Stimulated activated CD8-positive, alpha-beta memory T cell treated with anti-CD3 and anti-CD28 coated beads, Interleukin-12 subunit alpha, Interleukin-12 subunit beta, amount 100 ng/mL, for 1 hour (primary cell): ENCODE data around the gene SEH1L.
A peak's percentile ranks its signal among the peaks of the same experiment; 100 is the strongest.
"Not testable (repeated sequence)": the region's sequence is repeated elsewhere in the genome, so short reads cannot be mapped to it uniquely, and the experiment has no call there.

Experiments
- DNase-seq: peaks from one replicate; pipeline ENCODE4 v3.0.0-alpha.2; 2020; ENCODE audit warnings: low read depth

The SEH1L gene

DNA sequence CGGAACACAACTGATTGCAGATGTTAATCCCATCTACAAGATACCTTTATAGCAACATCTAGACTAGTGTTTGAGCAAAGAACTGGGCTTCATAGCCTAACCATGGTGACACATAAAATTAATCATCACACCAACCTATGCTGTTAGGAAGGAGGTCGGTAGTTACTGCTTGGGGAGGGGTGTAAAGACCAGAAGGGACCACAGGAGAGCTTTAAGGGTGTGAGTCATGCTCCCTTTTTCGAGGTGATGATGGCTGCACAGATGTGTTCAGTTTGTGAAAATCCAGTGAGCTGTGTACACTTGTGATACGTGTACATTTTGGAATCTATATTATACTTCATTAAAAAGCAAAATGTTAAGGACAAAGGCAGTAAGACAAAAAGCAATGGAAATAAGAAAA, 4.6 kb upstream of the SEH1L start:
- no peak for DNase-seq

DNA sequence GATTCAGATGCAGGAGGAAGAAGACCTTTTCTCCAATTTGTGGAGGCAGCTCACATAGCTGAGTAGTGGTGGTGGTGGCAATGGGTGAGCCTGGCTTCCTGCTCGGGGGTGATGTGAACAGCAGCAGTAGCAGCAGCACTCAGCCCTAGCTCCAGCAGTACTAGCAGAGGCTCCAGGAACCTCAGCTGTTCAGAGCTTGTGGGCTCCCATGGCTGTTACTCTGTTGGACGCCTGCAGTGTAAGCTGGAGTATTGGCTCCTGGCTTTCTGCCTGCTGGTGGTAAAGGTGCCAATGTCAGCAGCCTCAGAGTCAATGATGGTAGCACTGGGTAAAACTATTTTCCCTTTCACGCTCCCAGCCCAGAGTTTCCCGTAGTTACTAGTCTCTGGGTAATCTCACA, 3.1 kb upstream of the SEH1L start:
- DNase-seq = no peak

DNA sequence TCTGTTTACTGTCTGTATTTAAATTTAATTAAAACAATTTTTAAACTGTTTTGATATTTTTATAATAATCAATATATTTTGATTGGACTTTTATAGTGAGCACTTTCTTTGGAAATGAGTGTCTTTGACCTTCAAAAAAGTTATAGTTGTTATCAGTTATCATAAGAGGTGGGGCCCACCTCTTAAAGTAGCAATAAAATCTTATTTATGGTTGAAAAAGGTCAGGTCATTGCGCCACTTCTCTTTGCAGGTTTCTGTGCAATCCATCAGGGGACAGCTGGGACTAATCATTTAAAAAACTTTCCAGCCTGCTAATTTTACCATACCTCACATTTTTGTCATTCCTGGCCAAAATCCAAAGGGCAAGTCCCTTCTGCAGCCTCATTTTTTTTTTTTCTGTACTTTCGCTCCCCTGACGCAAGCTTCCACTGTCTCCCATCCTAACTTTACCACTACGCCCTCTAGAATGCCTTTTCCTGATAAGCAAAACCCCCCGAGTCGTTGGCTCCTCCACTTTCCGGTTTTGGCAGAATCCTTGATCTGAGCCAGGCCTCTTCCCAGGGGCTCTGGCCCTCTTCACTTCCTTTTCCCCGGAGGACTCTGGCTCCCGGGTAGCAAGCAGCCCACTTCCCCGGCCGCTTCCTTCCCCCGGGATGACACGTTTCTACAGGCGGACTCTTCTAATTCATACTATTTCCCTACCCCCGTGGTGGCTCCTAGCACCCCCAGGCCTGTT, 1.1 kb upstream of the SEH1L start:
- peak; percentile 5 for DNase-seq

DNA sequence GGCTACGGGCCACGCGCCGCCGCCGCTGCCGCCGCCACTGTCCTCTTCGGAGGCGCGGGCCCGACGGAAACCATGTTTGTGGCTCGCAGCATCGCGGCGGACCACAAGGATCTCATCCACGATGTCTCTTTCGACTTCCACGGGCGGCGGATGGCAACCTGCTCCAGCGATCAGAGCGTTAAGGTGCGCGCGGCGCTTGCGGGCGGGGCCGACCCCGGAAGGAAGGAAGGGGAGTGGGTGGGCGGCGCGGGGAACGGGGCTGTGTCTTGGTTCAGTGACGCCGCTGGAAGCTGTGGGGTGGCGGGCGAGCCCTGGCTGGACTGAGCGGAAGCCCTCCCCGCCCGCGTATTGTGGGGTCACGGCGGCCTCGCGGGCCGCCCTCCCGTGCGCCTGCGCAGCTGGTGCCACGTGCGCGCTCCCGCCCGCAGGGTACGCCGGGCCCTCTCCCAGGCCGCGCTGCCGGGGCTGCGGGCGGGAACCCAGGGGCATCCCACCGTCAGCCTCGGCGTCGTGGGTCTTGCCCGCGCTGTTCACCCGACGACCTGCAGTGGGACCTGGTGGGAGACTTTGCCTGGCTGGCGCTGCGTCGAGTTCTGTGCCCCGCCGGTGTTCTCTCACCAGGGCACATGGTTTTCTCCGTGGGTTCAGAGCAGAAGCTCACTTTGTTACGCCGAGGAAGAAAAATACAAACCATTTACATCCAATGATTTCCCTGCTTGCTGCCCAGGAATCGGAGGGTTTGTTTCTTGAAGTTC, 416 bp downstream of the SEH1L start:
- peak; percentile 97 for DNase-seq

DNA sequence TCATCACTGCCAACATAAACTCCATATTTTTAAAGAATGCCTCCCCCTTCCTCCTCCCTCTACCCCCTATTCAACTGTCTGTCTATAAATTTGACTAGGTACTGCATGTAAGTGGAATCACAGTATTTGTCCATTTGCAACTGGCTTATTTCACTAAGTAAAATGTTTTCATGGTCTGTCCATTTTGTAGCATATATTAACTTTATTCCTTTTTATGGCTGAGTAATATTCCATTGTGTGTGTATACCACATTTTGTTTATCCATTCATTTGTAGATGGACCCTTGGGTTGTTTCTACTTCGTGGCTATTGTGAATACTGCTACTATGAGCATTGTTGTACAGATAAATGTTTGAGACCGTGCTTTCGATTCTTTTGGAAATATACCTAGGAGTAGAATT, 10.7 kb downstream of the SEH1L start:
- DNase-seq = no peak

DNA sequence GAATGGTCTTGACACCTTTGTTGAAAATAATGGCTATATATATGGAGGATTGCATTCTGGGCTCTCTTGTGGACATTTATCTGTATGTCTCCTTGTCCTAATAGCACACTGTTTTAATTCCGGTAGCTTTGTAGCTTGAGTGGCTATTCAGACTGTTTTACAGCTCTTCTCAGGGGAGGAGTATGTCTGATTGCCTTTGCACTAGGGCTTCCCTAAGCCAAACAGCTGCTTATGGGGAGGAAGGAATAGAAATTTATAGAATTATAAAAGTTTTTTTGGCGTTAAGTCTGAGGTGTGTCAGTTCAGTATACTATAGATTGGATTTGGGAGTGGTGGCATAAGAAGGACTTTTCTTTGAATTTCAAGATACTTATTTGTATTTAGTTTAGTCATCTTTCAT, 12.6 kb downstream of the SEH1L start:
- no peak for DNase-seq

DNA sequence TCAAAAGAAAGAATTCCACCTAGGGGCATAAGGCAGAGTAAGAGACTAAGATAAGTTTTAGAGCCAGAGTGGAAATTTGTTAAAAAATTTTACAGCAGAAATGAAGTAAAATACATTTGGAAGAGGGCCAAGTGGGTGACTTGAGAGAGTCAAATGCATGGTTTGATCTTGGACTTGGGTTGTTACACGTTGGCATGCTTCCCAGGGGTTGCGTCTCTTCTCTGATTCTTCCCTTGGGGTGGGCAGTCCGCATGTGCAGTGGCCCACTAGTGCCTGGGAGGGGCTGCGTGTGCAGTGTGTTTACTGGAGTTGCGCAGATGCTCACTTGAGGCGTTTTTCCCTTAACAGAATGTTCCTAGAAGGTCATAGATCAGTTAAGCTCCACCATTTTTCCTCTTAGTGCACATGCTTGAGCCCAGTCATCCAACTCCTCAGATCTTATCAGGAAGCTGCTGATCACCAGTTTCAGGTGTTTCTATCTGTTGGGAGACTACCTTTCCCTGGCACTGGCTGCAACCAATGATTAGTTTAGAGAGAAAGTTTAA, 13.1 kb downstream of the SEH1L start:
- no peak for DNase-seq

DNA sequence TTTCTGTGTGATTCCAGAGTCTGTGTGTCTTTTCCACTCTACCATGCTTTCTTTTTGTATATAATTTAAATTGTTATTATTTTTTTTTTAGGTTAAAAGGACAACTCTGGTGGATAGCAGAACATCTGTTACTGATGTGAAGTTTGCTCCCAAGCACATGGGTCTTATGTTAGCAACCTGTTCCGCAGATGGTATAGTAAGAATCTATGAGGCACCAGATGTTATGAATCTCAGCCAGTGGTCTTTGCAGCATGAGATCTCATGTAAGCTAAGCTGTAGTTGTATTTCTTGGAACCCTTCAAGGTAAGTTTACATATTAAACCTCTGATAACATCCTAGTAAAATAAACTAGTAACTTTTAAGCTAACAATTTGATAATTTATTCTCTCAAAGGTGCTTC, 15.3 kb downstream of the SEH1L start:
- no peak for DNase-seq

DNA sequence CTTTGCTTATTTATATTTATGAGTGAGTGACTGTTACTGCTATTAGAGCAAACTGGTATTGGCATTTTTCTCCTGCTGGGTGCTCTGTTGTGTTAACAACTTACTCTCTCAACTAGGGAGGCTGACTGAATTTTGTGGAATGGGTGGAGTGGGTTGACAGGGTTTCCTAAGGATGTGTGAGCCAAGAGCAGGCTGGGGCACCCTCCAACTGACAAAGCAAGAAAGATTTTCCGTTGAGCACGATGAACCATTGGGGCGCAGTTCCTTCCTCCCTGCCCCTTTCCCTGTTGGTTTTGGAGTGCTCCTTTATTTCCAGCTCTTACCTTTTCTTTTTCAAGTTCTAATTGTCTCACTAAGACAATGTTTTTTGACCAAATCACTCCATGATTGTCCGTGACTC, 20.3 kb downstream of the SEH1L start:
- DNase-seq = no peak

DNA sequence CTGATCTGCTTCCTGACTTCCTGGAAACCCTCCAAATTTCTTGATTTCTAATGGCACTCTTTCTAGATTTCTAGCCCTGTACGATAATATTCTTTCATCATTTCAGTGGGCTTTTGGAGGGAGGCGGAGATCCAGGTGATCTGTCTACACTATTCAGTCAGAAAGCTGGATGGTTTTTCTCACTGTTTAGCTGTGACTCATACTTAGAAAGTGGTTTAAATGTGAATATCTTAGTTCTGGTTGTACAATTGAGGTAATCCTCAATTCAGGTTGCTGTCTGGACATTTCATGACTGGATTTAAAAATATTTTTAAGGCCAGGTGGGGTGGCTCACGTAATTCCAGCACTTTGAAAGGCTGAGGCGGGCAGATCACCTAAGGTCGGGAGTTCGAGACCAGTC, 20.8 kb downstream of the SEH1L start:
- no peak for DNase-seq

DNA sequence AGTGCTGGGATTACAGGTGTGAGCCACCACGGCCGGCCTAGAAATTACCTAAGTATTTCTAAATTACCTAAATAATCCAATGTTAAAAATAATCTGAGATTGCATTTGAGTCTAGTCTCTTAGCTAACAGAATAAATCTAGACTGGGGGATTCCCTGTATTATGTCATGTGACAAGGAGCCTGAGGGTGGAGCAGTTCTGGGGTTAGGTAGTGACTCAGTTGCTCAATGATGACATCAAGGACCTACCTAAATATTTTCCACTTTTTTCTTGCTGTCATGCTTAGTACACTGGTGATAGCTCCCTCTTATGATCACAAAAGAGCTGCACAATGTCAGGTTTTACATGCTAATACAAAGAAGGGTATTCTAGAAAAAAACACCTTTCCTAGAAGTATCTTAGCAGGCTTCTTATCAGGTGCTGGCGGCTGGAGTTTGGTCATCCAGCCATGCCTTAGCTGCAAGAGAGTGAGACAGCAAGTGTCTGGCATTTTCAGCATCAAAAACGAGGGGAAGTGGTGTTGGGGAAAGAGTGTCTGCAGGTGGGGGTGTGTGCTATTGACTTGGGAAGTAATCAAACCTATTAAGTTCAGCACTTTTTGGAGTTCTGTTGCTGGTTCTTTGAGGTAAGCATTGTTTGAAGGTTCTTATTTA, 25.9 kb downstream of the SEH1L start:
- no peak for DNase-seq

DNA sequence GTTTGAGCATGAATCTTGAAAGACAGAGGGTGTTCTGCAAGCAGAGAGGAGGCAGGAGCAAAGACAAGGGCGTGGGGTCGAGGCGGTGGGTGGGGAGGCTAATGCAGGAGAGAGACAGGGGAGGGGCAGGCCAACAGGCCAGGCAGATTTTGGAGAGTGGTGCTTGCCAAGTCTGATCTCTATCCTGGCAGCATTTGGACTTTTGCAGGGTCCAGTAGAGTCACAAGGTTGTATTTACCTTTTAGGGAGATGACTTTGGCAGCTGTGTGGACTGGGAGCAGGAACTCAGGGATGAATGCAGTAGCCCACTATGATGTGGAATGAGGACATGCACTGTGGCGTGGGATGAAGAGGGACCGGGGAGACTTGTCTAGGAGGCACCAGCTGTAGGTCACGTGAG, 27.7 kb downstream of the SEH1L start:
- DNase-seq = no peak

DNA sequence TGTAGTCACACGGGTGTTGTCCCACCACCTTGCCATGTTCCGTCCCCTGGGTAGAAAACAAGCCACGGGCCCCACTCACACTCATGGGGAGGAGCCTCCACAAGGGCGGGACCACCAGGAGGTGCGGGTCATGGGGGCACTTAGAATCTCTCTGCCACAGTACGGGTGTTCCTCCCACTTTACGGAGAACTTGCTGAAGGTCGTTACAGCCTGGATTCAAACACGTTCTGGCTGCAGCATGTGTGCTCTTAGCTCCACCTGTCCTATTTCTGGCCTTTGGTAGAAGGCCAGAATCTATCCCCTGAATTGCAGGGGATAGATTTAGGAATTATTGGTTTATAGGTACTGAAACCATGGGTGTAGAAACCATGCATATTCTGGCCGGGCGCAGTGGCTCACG, 28.5 kb downstream of the SEH1L start:
- no peak for DNase-seq

DNA sequence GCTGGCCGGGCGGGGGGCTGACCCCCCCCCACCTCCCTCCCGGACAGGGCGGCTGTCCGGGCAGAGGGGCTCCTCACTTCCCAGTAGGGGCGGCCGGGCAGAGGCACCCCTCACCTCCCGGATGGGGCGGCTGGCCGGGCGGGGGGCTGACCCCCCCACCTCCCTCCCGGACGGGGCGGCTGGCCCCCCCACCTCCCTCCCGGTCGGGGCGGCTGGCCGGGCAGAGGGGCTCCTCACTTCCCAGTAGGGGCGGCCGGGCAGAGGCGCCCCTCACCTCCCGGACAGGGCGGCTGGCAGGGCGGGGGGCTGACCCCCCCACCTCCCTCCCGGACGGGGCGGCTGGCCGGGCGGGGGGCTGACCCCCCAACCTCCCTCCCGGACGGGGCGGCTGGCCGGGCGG, 32.3 kb downstream of the SEH1L start:
- DNase-seq = not testable (repeated sequence)

DNA sequence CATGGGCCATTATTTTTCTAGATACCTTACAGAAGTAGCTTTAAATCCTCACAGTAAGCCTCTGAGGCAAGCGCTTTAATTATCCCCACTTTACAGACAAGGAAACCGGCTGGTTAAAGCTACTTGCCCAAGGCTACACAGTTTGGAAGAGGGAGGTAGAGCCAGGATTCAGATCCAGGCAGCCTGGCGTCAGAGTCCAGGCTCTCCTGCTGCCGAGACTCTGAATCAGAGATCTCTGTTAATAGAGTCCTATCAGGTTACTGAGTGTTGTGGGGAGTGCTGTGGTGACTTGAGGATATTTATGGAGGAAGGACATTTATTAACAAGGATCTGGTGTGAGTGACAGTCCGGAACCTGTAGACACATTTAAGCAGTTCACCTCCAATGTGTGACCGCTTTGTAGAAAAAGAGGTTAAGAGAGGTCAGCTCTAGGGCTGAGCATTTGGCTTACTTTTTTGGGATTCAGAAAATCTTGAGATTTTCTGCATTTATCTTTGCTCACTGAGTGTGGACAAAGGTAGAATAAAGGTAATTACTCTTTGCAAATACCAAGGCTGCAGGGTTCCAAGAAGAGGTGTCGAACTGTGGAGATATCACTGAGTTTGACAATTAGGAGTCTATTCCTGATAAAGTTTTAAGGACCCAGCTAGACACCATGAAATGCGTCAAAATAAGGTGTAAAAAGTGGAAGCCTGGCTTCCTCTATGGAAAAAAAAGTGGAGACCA, 41.7 kb downstream of the SEH1L start:
- DNase-seq = no peak

DNA sequence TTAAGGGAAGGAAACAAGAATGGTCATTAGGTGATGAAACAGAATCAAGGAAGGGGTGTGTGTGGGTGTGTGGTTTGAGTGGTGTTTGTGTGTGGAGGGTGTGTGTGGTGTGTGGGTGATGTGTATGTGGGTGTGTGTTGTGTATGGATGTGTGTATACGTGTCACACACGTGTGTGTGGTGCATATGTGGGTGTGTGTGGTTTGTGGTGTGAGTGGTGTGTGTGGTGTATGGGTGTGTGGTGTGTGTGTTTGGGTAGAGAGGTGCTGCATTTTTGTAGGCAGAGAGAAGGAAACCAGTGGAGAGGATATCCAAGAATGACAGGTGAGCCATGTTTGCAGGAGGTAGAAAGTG, 42.3 kb downstream of the SEH1L start:
- no peak for DNase-seq

DNA sequence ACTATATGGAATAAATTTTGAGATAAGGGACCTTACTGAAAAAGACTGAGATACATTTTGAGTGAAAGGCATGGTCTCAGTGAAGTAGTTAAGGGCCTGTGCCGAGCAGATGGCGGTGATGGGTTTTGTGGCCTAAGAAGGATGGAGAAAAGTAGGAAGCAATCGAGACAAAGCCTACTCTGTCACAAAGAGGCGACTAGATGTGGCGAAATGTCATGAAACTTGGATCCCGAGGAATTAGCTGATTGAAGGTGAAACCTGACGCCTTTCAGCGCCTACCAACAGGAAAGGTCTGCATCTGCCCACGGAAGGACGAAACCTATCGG, 42.8 kb downstream of the SEH1L start:
- no peak for DNase-seq

DNA sequence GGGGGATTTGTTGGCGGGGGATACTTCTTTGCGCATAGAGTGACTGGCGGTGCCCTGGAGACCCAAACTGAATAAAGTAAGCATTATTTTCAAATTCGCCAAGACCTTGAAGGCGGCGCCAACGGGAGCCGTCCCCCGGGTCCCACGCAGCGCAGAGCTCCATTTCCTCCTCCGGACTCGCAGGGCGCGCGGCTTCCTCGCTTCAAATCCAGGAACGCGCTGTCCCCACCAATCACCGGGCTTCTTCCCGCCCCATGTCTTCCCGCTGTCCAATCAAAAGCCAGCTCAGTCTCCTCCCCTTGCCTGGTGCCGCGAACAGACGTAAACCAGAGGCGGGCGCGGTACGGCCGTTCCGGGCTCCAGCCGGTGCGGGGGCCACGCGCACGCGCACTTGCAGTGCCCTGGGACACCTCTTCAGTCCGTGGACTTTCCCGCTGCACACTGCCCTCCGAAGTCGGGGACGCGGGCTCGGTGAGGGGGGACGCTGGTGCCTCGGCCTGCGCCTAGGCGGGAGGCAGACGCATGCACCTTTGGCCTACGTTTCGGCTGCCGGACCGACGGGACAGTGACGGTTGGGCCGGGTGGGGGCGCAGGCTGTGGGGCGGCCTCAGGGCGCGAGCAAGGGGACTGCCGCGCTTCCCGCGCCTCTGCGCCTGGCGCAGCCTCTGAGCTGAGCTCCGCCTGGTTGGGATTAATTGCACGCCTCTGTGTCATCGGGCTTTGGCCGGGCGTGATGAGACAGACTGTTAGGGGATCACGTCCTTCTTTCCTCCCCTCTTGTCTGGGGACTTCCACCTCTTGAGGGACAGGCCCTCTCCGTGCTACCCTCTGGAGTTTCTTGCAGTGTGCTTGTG, 43.4 kb downstream of the SEH1L start, which contains the start of gene CEP192:
CEP192 (plus strand) TSS at position 396 of the 854 bp plus-strand sequence. CDS start 8,063 bp downstream, outside the sequence.
- peak; percentile 94 for DNase-seq

DNA sequence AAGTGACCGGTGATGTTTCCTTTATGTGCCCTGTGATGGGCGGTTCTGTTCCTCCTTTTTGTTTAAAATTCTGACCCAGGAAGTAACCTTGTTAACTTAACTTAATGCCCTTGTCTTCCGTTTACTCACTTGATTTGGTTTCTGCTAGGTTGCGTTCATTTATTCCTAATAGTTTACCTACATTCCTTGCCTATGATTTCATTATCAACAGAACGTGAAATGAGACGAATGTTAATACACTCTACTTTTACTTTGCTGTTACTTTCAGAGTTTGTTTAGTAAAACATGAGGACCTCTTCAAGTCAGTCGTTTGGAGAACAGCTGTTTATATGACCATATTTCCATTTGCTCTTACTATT, 44.0 kb downstream of the SEH1L start:
- no peak for DNase-seq

DNA sequence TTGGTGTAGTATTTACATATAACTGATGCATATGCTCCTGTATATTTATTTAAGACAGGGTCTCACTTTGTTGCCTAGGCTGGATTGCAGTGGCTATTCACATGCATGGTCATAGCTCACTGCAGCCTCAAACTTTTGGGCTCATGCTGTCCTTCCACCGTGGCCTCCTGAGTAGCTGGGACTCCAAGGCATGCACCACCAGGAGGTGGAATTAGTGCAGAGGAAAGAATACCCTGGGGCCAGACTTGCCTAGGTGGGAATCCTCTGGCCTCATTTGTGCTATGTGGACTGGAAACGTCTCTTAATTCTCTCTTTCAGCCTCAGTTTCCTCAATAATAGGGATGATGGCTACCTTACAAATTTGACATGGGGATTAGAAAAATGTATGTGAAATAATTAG, 45.6 kb downstream of the SEH1L start:
- no peak for DNase-seq

DNA sequence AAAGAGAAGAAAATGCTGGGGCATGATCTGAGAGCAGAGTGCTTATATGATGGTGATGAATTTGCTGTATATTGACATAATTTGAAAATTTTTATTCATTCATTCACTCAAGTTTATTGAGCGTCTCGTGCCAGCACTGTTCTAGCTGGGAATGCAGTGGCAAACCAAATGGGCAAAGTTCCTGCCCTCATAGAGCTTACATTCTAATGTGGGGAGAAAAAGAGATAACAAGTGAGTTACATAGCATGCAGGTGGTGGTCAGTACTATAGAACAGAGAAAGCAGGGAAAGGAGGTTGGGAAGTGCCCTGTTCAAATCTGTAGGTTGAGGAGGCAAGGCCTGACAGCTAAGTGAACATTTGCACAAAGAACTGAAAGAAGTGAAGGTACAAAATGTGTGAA, 47.6 kb downstream of the SEH1L start:
- no peak for DNase-seq
